Ishikawa (cell line): ENCODE measurements around the gene IP6K3.
A peak's percentile ranks its signal among the peaks of the same experiment; 100 is the strongest.

Experiments used
- CEBPB ChIP-seq: IDR thresholded peaks from 2 replicates; pipeline ENCODE4 v1.6.1; 2012
- CREB1 ChIP-seq: IDR thresholded peaks from 2 replicates; pipeline ENCODE4 v1.6.1; 2012; ENCODE audit warnings: low read depth
- EGR1 ChIP-seq: IDR thresholded peaks from 2 replicates; pipeline ENCODE4 v1.6.1; 2012
- EP300 ChIP-seq: IDR thresholded peaks from 2 replicates; pipeline ENCODE4 v1.6.1; 2012; ENCODE audit warnings: borderline replicate concordance
- FOXM1 ChIP-seq: IDR thresholded peaks from 2 replicates; pipeline ENCODE4 v1.6.1; 2012; ENCODE audit warnings: low read depth, borderline replicate concordance
- MAX ChIP-seq: IDR thresholded peaks from 2 replicates; pipeline ENCODE4 v1.6.1; 2012
- NFIC ChIP-seq: IDR thresholded peaks from 2 replicates; pipeline ENCODE4 v1.6.1; 2012
- RAD21 ChIP-seq: IDR thresholded peaks from 2 replicates; pipeline ENCODE4 v1.6.1; 2012; ENCODE audit warnings: low read depth
- REST ChIP-seq: IDR thresholded peaks from 2 replicates; pipeline ENCODE4 v1.6.1; 2012; ENCODE audit warnings: low read depth, mild to moderate bottlenecking
- TAF1 ChIP-seq: IDR thresholded peaks from 2 replicates; pipeline ENCODE4 v1.6.1; 2012; ENCODE audit warnings: low read depth, mild to moderate bottlenecking
- TCF12 ChIP-seq: IDR thresholded peaks from 2 replicates; pipeline ENCODE4 v1.6.1; 2012; ENCODE audit warnings: low read depth
- TEAD4 ChIP-seq: IDR thresholded peaks from 2 replicates; pipeline ENCODE4 v1.6.1; 2012
- YY1 ChIP-seq: IDR thresholded peaks from 2 replicates; pipeline ENCODE4 v1.6.1; 2012; ENCODE audit warnings: low read depth
- ZBTB7A ChIP-seq: IDR thresholded peaks from 2 replicates; pipeline ENCODE4 v1.6.1; 2012; ENCODE audit warnings: low read depth
- TF ChIP-seq, protein P1 (sequence below): IDR thresholded peaks from 2 replicates; pipeline ENCODE4 v1.6.1; 2012

Gene IP6K3

DNA sequence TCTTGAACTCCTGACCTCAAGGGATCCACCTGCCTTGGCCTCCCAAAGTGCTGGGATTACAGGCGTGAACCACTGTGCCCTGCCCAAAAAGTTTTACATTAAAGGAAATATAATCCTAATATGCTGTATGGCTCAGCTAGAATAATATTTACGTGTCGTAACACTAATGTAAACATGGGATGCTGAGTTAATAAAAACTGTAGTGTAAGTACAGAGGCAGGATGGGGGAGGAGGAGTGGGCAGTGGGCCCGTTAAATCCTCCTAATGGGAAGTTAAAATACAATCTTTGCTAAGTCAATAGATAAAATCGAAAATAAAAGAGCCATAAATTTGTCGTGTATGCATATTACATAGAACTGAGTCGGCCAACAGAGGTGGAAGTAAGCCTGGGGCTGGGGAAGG is 12.1 kb upstream of the IP6K3 start:
- no peak for TF ChIP-seq YY1
- no peak for TF ChIP-seq MAX
- TF ChIP-seq TEAD4: no peak
- TF ChIP-seq CEBPB: no peak
- no peak for TF ChIP-seq RAD21
- TF ChIP-seq REST: no peak
- TF ChIP-seq, protein P1, sequence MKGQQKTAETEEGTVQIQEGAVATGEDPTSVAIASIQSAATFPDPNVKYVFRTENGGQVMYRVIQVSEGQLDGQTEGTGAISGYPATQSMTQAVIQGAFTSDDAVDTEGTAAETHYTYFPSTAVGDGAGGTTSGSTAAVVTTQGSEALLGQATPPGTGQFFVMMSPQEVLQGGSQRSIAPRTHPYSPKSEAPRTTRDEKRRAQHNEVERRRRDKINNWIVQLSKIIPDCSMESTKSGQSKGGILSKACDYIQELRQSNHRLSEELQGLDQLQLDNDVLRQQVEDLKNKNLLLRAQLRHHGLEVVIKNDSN: no peak
- no peak for TF ChIP-seq TCF12
- TF ChIP-seq ZBTB7A: no peak
- TF ChIP-seq EP300: no peak
- no peak for TF ChIP-seq CREB1
- TF ChIP-seq EGR1: no peak
- no peak for TF ChIP-seq TAF1
- TF ChIP-seq NFIC: no peak
- no peak for TF ChIP-seq FOXM1

DNA sequence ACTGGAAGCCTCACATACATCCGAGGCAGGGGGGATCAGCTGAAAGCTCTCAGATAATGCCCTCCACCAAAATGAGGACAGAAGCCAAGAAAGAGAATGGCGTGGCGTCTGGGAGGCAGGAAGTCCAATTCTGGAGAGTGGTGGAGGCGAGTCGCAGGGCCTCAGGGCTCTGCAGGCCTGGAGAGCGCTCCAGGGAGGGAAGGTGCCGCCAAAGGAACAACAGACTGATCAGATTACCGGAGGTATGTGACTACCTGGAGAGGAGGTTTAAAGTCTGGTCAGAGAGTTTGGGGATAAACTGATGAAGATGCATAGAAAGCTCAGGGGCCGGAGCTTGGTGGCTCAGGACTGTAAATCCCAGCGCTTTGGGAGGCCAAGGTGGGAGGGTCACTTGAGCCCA is 11.2 kb upstream of the IP6K3 start:
- TF ChIP-seq CREB1 (no peak), EP300 (peak; percentile 94), ZBTB7A (no peak), EGR1 (no peak), YY1 (no peak), MAX (peak; percentile 35; the same call in 1 of the 2 replicates), NFIC (peak; percentile 85), REST (no peak), TCF12 (peak; percentile 92), TAF1 (no peak), RAD21 (no peak), TEAD4 (peak; percentile 81), FOXM1 (no peak; the same call in 1 of the 2 replicates), CEBPB (no peak)
- TF ChIP-seq, protein P1: no peak

GRCh38 chr6:33757113-33757512 is 10.4 kb upstream of the IP6K3 start:
- TF ChIP-seq TAF1 (no peak), TEAD4 (no peak), RAD21 (no peak), NFIC (no peak), TCF12 (no peak), ZBTB7A (no peak), REST (no peak), YY1 (no peak), MAX (no peak), CREB1 (no peak), EGR1 (no peak), EP300 (no peak), FOXM1 (no peak)
- TF ChIP-seq, protein P1: no peak
